VCaP (cell line): ENCODE results near the gene ABCC10.
A peak's percentile ranks its signal among the peaks of the same experiment; 100 is the strongest.
"Not testable (repeated sequence)": the region's sequence is repeated elsewhere in the genome, so short reads cannot be mapped to it uniquely, and the experiment has no call there.

ENCODE experiments used
- H3K27ac ChIP-seq: fragments of 450-650 bp; 2 replicates; pipeline ENCODE4 v1.5.1; 2017
- TF ChIP-seq, protein P1 (sequence below): fragments of 450-650 bp; conservative IDR thresholded peaks from 2 replicates; pipeline ENCODE4 v1.5.1; 2017; ENCODE audit warnings: mild to moderate bottlenecking, moderate library complexity

ABCC10 gene

DNA sequence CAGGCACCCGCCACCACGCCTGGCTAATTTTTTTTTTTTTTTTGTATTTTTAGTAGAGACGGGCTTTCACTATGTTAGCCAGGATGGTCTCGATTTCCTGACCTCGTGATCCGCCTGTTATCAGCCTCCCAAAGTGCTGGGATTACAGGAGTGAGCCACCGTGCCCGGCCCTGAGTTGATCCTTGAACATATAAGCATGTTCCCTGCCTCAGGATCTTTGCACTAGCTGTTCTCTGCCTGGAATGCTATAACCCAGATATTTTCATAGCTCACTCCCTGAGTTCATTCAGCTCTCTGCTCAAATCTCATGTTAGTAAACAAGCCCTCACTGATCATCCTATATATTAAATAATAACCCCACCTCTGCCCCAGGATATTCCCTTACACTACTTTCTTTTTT is 37.0 kb downstream of the ABCC10 start:
- TF ChIP-seq, protein P1, sequence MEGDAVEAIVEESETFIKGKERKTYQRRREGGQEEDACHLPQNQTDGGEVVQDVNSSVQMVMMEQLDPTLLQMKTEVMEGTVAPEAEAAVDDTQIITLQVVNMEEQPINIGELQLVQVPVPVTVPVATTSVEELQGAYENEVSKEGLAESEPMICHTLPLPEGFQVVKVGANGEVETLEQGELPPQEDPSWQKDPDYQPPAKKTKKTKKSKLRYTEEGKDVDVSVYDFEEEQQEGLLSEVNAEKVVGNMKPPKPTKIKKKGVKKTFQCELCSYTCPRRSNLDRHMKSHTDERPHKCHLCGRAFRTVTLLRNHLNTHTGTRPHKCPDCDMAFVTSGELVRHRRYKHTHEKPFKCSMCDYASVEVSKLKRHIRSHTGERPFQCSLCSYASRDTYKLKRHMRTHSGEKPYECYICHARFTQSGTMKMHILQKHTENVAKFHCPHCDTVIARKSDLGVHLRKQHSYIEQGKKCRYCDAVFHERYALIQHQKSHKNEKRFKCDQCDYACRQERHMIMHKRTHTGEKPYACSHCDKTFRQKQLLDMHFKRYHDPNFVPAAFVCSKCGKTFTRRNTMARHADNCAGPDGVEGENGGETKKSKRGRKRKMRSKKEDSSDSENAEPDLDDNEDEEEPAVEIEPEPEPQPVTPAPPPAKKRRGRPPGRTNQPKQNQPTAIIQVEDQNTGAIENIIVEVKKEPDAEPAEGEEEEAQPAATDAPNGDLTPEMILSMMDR: no peak
- no peak overlapping the region for H3K27ac ChIP-seq

DNA sequence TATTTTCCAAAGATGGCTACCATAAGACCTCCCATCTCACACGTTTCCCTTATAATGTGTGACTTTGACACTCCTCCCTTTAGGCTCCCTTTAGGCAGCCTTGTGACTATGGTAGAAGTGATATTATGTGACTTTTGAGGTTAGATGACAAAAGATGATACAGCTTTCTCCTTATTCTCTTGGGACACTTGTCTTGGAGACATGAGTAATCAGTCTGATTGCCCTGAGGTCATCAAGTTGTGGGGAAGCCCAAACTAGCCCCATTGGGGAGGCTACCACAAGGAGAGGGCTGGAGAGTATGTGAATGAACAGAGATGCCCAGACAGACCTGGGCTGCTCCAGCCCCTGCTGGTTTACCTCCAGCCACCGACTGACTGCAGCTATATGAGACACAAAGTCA is 38.6 kb downstream of the ABCC10 start:
- TF ChIP-seq, protein P1: no peak
- H3K27ac ChIP-seq: no peak overlapping the region

DNA sequence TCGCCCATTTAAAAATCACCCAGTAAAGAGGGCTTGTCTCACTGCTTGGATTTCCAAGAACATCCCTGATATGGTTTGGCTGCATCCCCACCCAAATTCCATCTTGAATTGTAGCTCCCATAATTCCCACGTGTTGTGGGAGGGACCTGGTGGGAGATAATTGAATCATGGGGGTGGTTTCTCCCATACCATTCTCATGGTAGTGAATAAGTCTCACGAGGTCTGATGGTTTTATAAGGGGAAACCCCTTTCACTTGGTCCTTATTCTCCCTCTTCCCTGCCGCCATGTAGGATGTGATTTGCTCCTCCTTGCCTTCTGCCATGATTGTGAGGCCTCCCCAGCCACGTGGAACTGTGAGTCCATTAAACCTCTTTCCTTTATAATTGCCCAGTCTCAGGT is 39.9 kb downstream of the ABCC10 start:
- H3K27ac ChIP-seq: not testable (repeated sequence)

DNA sequence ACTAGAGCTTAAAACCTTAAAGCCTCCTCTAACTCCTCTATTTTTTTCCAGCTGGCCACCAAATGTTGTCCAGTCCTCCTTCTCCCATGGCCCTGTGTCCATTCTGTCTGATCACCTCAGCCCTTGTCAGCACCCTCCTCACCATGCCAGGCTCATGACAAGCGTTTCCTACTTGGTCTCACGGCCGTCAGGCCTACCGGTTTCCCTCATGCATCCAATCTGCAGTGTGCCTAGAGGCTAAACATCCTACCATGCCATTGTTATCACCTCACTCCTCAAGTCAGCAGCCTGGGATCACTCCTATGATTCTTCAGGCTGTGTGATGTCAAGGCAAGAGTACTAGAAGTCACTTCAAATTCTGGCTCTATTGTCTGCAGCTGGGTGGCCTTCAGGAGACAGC is 40.4 kb downstream of the ABCC10 start:
- TF ChIP-seq, protein P1: no peak
- no peak overlapping the region for H3K27ac ChIP-seq

DNA sequence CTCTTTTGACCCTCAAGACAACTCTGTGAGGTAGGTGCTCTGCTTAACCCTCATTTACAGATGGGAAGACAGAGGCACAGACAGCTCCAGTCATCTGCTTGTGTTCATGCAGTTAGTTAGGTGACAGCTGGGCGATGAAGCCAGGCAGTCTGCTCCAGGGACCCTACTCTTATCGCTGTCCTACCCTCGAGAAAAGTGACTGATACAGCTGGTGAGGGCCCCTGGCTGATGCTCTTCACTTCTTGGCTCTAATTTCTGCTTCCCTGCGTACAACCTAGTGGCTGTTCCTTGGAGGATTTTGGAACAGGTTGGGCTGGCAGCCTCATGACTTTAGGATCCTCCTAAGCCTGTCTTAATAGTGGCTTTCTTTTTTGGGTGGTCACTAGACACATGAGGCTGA is 40.9 kb downstream of the ABCC10 start:
- TF ChIP-seq, protein P1: no peak
- H3K27ac ChIP-seq: no peak overlapping the region

DNA sequence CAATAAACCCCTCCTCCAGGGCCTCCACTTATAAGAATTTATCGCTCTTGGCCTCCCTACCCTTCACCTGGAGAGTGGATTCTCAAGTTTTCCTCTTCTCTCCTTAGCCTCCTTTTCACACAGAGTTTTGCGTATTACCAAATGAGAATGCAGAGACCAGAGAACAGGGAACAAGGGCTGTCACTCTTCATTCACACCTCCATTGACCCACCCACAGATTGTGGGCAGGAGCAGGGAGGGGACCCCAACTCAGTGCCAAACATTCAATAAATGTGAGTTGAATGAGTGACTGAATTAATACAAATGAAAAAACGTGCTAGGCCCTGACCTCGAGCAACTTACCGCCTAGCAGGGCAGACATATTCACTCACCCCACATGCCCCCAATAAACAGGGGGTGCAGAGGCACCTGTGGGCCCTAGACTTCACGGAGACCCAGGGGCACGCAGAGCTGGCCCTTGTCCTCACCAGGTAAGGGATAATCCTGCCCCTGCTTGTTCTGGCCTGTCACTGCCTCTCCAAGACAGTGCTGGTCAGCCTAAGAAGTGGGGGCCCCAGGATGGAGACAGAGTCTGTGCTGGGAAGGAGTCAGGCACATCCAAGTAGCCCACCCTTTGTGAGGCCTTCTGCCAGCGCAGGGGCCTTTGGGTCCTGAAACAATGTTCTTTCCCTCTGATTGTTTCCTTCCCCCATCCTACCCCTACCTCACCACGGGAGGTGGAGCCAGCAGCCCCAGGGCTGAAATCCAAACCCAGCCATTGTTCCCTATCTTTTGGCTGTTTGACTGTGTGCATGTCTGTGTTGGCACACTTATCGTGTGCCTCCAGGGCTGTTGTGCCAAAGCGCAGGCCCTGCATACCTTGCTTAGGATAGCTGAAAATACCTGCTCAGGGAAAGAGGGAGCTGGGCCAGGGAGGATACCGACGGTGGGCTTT is 41.7 kb downstream of the ABCC10 start:
- H3K27ac ChIP-seq: no peak overlapping the region
- TF ChIP-seq, protein P1: no peak

DNA sequence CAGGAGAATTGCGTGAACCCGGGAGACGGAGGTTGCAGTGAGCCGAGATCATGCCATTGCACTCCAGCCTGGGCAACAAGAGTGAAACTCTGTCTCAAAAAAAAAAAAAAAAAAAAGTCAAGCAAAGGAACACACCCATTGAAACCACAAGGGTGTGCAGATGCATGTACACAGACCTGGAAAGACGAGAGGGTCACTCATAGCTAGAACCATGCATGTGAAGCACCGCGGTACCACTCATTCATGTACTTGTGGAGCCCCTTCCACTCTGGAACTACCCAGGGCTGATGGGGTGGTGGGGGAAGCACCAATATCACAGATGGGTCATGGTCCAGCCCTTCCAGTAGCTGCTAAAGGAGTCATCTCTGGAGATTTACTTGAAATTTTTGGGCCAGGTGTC is 42.6 kb downstream of the ABCC10 start:
- H3K27ac ChIP-seq: no peak overlapping the region
- TF ChIP-seq, protein P1: no peak

DNA sequence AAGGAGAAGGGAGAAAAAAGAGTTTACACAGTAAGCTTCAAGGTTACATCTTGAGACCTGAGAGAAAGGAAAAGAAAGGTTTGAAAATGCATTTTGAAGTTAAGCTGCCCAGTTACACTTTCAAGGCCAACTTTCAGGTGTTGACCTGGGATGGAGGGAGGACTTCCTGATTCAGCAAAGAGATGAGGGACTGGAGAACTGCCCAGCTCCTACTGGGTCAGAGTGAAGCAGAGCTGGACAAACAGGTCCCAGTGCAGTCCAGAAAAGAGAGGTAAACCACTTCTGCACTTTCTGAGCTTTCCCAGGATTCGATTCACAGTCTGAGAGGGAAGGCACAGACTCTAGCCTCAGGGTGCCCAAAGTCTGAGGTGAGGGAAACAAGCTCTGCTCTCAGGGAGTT is 44.1 kb downstream of the ABCC10 start:
- TF ChIP-seq, protein P1: no peak
- H3K27ac ChIP-seq: peak overlapping the region; percentile 33
